H1 (cell line): ENCODE data around the gene ZNF112. TPM values are rescaled to one million over a fixed set of nuclear protein-coding genes. Genes with fewer than 3 reads are reported as not detected.

Source experiments
- CBX5 ChIP-seq: fragments of 300-800, 300-1000 bp; sonication (generic); IDR thresholded peaks from 2 replicates; pipeline ENCODE4 v1.7.1; 2016; ENCODE audit warnings: antibody characterized with exemption, low read length, low read depth
- CBX8 ChIP-seq: fragments of 300-800, 300-1000 bp; sonication (generic); IDR thresholded peaks from 2 replicates; pipeline ENCODE4 v1.7.1; 2016; ENCODE audit warnings: low read depth, low read length, borderline replicate concordance
- E2F6 ChIP-seq: IDR thresholded peaks from 2 replicates; pipeline ENCODE4 v1.6.1; 2012; ENCODE audit warnings: inconsistent platforms
- MAFK ChIP-seq: IDR thresholded peaks from 2 replicates; pipeline ENCODE4 v1.6.1; 2012; ENCODE audit warnings: low read depth, mild to moderate bottlenecking, improper control_type of control experiment, low read length
- POLR2AphosphoS5 ChIP-seq: IDR thresholded peaks from 2 replicates; pipeline ENCODE4 v1.6.1; 2011; ENCODE audit warnings: low read depth, low read length
- TBP ChIP-seq: IDR thresholded peaks from 2 replicates; pipeline ENCODE4 v1.6.1; 2011; ENCODE audit warnings: low read depth, low read length, improper control_type of control experiment
- TEAD4 ChIP-seq: IDR thresholded peaks from 2 replicates; pipeline ENCODE4 v1.6.1; 2012; ENCODE audit warnings: low read depth, low read length, inconsistent platforms, mixed read lengths
- polyA plus RNA-seq, 7 experiments: library from polyadenylated mRNA; depleted of rRNA in 3 of 7; stranded (reverse) in 5 of 7; unstranded in 2 of 7; fragments of >200 nt in 5 of 7; fragments of 200-250 nt in 2 of 7; gene quantifications; 1 replicate in 5 of 7; 2 replicates in 1 of 7; 4 replicates in 1 of 7; pipeline versions ENCODE4 v1.2.1 to v1.2.3, GENCODE V29; 2011 to 2013; ENCODE audit warnings: missing spikeins in 2 of 7, mixed read lengths in 2 of 7
- small RNA-seq: library from polyadenylated mRNA; stranded (forward); fragments of <200 nt; extraction: miRNeasy Mini kit (QIAGEN cat#:217004); gene quantifications from one replicate; pipeline ENCODE3, GENCODE V24; 2013; ENCODE audit not compliant: insufficient read depth
- total RNA-seq: library from RNA; stranded (reverse); fragmentation: NEBNext Ultra II Directional; extraction: Animal tissue kit (Norgen Biotek cat#: 25700); gene quantifications from 2 replicates; pipeline ENCODE4 v1.2.1, GENCODE V29; 2021

ZNF112 gene
- total and polyA plus RNA-seq, 2 of the 8 experiments (the other 6 are each of a cell fraction or from before 2014, with no cell fraction given): 0.70 to 2.8 TPM

- TF ChIP-seq E2F6 (no peak), POLR2AphosphoS5 (no peak), CBX8 (no peak), MAFK (no peak), TBP (no peak), TEAD4 (no peak), CBX5 (no peak)
Measured at GRCh38 chr19:44277331-44277730, 79.1 kb downstream of the ZNF112 start (continued).

Small RNA genes lying within 50 kb of the gene (small RNA-seq; reads per million reads assigned to genes)
- gene NDUFA3P1: not detected

Other genes starting within 250 kb of the ZNF112 start
- gene ZNF225, start 243.3 kb downstream of the ZNF112 start, total RNA-seq: 4.3 and 5.0 TPM in 2 replicates
- gene ZNF225, start 243.3 kb downstream of the ZNF112 start, polyA plus RNA-seq (2011; rRNA removed): 0.60 and 0.98 TPM in 2 replicates
- gene ZNF234, start 215.1 kb downstream of the ZNF112 start, total RNA-seq: 8.7 and 12.3 TPM in 2 replicates
- 1.3 and 1.9 TPM in 2 replicates for gene ZNF234, start 215.1 kb downstream of the ZNF112 start, polyA plus RNA-seq (2011; rRNA removed)
- 12.6 and 18.3 TPM in 2 replicates for gene ZNF226, start 191.6 kb downstream of the ZNF112 start, total RNA-seq
- gene ZNF226, start 191.6 kb downstream of the ZNF112 start, polyA plus RNA-seq (2011; rRNA removed): 3.2 and 4.1 TPM in 2 replicates
- 23.9 and 25.8 TPM in 2 replicates for gene ZNF227, start 144.1 kb downstream of the ZNF112 start, total RNA-seq
- 3.2 and 4.9 TPM in 2 replicates for gene ZNF227, start 144.1 kb downstream of the ZNF112 start, polyA plus RNA-seq (2011; rRNA removed)
- gene ZNF233, start 96.8 kb downstream of the ZNF112 start, total RNA-seq: 1.6 and 1.8 TPM in 2 replicates
- 0.19 and 0.54 TPM in 2 replicates for gene ZNF233, start 96.8 kb downstream of the ZNF112 start, polyA plus RNA-seq (2011; rRNA removed)
- gene ZNF235, start 51.7 kb downstream of the ZNF112 start, total RNA-seq: 4.5 and 5.3 TPM in 2 replicates
- gene ZNF235, start 51.7 kb downstream of the ZNF112 start, polyA plus RNA-seq (2011; rRNA removed): 1.1 and 2.0 TPM in 2 replicates
- 1.7 and 2.5 TPM in 2 replicates for gene ZNF285, start 44.9 kb upstream of the ZNF112 start, total RNA-seq
- 0.50 and 0.83 TPM in 2 replicates for gene ZNF285, start 44.9 kb upstream of the ZNF112 start, polyA plus RNA-seq (2011; rRNA removed)
- 3.0 and 3.9 TPM in 2 replicates for gene ZNF229, start 91.8 kb upstream of the ZNF112 start, total RNA-seq
- 0.49 and 0.74 TPM in 2 replicates for gene ZNF229, start 91.8 kb upstream of the ZNF112 start, polyA plus RNA-seq (2011; rRNA removed)
- gene ZNF180, start 143.8 kb upstream of the ZNF112 start, total RNA-seq: 7.3 and 8.5 TPM in 2 replicates
- gene ZNF180, start 143.8 kb upstream of the ZNF112 start, polyA plus RNA-seq (2011; rRNA removed): 1.2 and 1.3 TPM in 2 replicates
- gene CEACAM20, start 173.0 kb upstream of the ZNF112 start, total RNA-seq: not detected in 2 replicates
- gene CEACAM20, start 173.0 kb upstream of the ZNF112 start, polyA plus RNA-seq (2011; rRNA removed): not detected in 2 replicates